HepG2 (cell line): ENCODE data around the gene MGA. TPM values are rescaled to one million over a fixed set of nuclear protein-coding genes. Genes with fewer than 3 reads are reported as not detected.

Experiments
- NFYC ChIP-seq: IDR thresholded peaks from 2 replicates; pipeline ENCODE4 v1.6.1; 2016; ENCODE audit warnings: missing genetic modification reagents, missing compliant biosample characterization
- SAFB2 ChIP-seq: sonication (generic); formaldehyde crosslinking; IDR thresholded peaks from 2 replicates; pipeline ENCODE4 v1.5.1; 2020; ENCODE audit warnings: missing genetic modification reagents, low read depth, mild to moderate bottlenecking, borderline replicate concordance
- STAT5B ChIP-seq: sonication (generic); formaldehyde crosslinking; IDR thresholded peaks from 2 replicates; pipeline ENCODE4 v1.4.0; 2020; ENCODE audit warnings: missing genetic modification reagents
- ZBTB40 ChIP-seq, 2 experiments: fragments of 450-650 bp in 1 of 2; sonication (generic) in 1 of 2; formaldehyde crosslinking in 1 of 2; IDR thresholded peaks; 2 replicates each; pipeline versions ENCODE4 v1.6.1 to v1.8.0; 2016 to 2022; ENCODE audit warnings: antibody characterized with exemption in 1 of 2, mild to moderate bottlenecking in 1 of 2, missing genetic modification reagents in 1 of 2
- ZNF512 ChIP-seq: sonication (generic); formaldehyde crosslinking; IDR thresholded peaks from 2 replicates; pipeline ENCODE4 v1.4.0; 2020; ENCODE audit warnings: mild to moderate bottlenecking, missing genetic modification reagents
- polyA plus RNA-seq, 8 experiments: library from polyadenylated mRNA; depleted of rRNA in 3 of 8; stranded (reverse) in 7 of 8; unstranded in 1 of 8; fragments of >200 nt; fragmentation: Illumina TruSeq in 4 of 8; extraction: Trizol in 4 of 8; gene quantifications; 2 replicates each; pipeline versions ENCODE4 v1.2.1 to v1.2.3, GENCODE V29; 2011 to 2016; ENCODE audit warnings: low read depth in 4 of 8, missing spikeins in 1 of 8, mixed read lengths in 1 of 8; ENCODE audit not compliant: insufficient read depth in 1 of 8
- total RNA-seq, 5 experiments: library from RNA; depleted of rRNA; stranded (reverse); fragments of >200 nt; fragmentation: Illumina TruSeq; extraction: Trizol; gene quantifications; 2 replicates each; pipeline ENCODE4 v1.2.3, GENCODE V29; 2016; ENCODE audit warnings: low read depth in 1 of 5

The MGA gene
- total and polyA plus RNA-seq, 2 of the 13 experiments (the other 11 are each of a cell fraction or from before 2014, with no cell fraction given), result 5.3 to 59.0 TPM

- TF ChIP-seq SAFB2 (no peak), ZBTB40 (IDR thresholded peaks at IDR 0.05) (no peak), ZBTB40 (CRISPR knock-in tag; IDR thresholded peaks at IDR 0.05) (no peak), STAT5B (no peak), ZNF512 (CRISPR knock-in tag) (no peak), NFYC (CRISPR knock-in tag) (peak; percentile 50; the same call in 1 of the 2 replicates)
Observed at GRCh38 chr15:41806291-41807181, 146.3 kb downstream of the MGA start (continued).
